Hematopoietic multipotent progenitor cell treated with erythropoietin and hydrocortisone succinate and interleukin-3 and kit ligand, for 4 days (in vitro differentiated cells): ENCODE results near the gene CRHBP.
"Not testable (repeated sequence)": the region's sequence is repeated elsewhere in the genome, so short reads cannot be mapped to it uniquely, and the experiment has no call there.

Experiments used
- DNase-seq: peaks from one replicate; pipeline ENCODE4 v3.0.0-alpha.2; 2015

The CRHBP gene

DNA sequence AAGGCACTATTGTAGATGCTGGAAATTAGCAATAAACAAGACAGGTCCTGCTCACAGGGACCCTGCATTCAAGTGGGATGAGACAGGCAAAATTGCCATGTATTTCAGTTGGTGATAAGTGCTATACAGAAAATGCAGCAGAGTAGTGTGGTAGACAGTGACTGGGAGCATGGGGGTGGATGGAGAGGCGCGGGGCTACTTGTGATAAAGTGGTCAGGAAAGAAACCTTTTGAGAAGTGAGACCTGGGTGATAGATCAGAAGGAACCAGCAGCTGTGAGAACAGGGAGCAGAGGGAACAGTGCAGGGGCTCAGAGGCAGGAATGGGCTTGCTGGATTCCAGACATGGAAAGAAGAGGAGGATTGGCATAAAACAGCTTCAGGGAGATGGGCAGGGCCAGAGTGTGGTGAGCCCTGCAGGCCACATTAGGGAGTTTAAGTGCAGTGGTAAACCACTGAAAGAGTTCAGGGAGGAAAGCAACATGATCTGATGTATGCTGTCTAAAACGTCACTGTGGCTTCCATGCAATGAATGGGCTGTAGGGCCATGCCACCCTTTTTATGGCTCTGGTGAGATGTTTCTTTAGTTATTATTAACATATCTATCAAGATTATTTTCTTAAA lies 7.3 kb downstream of the CRHBP start:
- DNase-seq: peak; percentile 85

DNA sequence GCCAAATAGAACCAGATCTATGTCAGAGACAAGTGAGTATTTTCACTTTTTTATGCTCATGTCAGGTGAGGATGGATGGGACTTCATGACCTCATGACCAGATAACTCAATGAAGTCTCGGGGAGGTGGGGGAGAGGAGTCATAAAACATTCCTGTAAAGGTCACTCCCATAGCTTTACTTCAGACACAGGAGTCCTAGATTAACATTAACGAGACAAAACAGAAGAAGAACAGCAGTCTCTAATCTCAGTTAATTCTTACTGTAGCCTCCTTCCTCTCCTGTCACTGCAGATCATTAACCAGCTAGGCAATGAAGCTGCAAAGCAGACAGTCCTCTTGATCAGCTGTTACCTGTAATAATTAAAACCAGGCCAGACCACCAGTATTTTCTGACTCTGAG lies 11.2 kb downstream of the CRHBP start:
- DNase-seq: no peak

DNA sequence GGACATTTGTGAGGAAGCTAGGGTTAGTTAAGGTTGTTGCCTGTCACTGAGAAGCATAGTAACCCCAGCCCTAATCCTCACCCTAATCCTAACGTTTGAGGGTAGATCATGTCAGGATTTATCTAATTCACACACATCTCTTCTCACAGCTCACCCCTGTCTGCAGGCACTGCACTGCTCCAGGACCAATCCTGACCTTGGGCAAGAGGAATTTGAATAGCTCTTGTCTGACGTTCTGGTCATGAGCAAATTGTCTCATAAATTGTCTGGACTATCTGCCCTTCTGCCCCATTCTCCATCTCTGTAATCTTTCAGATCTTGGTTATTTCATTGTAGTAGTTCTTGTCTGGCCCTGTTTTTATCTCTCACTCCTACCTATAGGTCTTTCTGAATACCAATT lies 18.7 kb downstream of the CRHBP start:
- DNase-seq: no peak

DNA sequence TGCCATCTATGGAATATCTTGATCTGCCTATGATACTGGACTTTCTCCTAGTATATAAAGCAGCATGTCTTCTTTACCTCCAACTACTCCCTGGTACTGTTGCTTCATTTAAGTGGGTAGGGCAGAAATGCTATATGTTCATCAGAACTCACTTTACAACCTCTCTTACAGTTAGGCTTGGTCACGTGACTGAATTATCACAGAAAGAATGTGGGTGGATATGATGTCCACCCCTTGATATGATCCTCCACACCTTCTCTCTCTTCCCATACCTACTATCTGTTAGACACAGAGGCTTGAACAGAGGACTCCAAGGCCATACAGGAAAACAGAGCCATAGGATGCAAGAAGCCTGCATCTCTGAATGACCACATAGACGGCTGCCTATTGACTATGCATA lies 19.8 kb downstream of the CRHBP start:
- DNase-seq: no peak

DNA sequence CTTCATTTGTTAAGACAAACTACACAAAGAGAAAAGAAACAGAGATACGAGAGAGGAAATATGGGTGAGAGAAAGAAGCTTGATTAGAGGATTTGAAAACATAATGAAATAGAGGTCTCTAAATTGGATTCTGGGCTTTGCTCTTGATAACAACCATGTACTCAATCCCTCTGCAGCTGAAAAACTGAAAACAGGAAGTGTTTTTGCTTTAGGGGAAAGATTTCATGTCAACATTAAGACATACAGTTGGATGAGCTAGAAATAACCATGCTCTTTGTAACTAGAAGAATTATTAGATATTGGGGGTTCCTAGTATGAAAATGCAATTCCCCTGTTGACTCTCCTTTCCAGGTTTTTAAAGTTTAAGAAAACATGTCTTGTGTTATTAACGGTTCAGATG lies 21.9 kb downstream of the CRHBP start:
- DNase-seq: peak; percentile 31

DNA sequence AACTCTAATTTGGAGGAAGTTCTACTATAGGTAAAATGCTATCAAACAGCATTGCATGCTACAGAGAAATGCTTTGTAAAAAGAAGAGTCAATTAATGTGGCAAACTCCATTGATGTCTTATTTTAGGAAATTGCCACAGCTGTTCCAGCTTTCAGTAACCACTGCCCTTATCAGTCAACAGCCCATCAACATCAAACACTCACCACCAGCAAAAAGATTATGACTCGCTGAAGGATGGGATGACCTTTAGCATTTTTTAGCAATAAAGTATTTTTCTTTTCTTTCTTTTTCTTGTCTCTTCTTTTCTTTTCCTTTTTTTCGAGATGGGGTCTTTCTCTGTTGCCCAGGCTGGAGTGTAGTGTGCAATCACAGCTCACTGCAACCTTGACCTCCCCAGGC lies 26.0 kb downstream of the CRHBP start:
- peak; percentile 60 for DNase-seq

DNA sequence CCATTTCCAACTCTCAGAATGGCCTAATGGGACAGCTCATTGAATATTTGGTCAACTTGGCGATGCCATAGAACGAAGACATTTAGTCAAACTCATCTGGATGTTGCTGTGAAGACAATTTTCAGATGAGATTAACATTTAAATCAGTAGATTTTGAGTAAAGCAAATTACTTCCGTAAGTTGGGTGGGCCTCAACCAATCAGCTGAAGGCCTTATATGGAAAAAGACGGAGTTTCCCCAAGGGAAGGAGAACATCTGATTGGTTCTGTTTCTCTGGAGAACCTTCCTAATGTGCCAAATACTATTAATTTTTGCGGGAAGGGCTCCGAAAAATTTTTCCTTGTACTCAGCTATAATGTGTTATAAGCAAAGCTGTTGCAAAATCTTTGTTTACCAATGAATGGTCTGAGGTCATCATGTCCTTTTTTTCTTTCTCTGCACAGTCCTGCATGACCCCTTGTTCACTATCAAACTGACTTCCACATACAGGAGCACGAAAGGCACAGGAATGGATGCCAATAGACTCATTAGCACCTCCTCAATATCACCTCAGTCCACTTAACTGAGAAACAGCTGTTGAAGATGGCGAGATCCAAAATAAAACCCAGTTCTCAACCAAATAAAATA lies 27.8 kb downstream of the CRHBP start:
- DNase-seq: no peak

DNA sequence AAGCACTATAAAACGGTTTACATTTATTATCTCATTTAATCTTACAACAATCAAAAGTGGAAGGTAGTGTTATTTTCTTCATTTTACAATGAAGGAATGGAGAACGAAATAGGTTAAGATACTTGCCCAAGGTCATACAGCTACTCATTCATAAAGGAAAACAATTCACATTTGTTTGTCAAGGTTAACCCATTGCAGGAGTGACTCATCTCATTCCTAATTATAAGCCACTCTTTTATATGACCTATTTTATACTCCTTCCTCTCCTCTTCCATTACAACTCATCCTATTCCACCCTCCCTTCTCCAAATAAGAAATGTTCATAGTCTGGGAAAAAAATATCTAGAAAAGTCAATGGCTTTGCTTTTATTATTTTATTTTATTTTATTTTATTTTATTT lies 29.6 kb downstream of the CRHBP start:
- DNase-seq: no peak

DNA sequence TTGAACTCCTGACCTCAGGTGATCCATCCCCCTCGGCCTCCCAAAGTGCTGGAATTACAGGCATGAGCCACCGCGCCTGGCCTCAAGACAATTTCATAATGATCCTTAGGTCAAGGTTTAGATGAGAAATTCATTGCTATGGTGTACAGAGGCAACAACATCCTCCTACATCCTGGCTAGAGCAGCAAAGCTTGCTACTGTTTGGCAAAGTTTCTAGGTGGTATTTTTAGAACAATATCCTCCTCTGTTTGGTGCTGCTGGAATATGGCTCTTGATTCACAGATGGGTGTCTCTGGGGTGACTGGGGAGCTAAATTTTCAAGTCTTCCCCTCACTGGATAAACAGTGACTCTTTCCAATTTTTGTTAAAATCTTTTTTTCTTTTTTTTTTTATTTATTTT lies 30.6 kb downstream of the CRHBP start:
- no peak for DNase-seq

DNA sequence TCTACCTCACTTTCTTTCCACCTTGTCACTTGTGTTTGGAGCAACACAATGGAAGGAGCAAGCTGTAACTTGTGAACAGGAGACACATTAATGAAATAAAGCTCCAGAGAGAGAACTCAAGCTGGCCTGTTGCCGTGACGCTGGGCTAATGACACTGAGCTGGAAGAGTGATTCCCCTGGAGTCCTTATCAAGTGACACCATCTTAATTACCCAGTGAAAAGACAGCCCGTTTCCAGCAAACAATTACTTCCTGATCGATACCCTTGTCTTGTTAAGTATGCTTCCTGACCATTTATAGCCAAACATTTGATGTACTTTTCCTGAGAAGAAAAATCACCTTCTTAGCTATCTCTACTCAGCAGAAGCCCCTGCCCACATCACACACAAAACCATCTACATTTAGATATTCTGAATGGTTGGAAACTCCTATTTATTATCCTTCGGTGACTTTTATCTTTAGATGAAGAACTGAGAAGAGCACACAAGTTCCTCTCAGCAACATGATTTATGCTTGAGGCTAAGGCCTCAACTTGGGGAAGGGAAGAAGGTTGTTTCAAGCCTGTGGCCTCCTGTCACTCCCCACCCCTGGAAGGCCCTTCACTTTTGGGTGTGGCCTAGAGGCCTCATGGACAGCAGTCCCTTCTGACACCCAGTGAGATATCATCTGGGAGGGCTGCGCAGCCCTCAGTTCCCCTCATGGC lies 34.1 kb downstream of the CRHBP start:
- no peak for DNase-seq

DNA sequence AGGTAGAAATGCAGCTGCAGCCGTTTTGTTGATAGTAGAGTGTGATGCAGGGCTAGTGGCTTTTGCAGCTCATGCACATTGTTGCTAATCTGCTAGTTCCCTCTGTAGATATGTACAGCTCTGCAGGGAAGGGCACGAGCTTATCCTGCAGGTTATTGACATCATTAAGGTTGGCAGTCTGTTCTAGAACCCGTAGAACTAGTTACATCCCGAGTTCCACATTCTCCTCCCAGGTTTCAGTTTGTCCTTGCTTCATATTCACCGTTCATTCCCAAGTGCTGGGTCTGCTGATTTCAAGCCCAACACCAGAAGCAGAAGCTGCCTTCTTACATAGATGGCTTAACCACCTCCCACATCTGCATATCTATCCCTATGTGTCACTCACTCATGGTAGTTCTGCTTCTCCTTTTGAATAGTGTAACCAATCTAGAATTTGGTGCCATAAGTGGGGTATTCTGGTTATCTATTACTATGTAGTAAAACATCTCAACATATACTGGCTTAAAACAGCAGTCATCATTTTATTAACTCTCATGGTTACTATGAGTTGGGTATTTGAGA lies 38.1 kb downstream of the CRHBP start:
- DNase-seq: peak; percentile 60

DNA sequence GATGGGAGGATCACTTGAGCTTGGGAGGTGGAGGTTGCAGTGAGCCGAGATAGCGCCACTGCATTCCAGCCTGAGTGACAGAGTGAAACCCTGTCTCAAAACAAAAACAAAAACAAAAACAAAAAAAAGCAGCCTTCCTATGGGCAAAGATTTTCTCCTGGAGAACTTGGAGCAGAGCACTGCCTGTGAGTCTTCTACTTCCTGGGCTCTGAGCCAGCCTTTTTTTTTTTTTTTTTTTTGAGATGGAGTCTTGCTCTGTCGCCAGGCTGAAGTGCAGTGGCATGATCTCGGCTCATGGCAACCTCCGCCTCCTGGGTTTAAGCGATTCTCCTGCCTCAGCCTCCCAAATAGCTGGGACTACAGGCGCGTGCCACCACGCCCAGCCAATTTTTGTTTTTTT lies 40.6 kb downstream of the CRHBP start:
- DNase-seq: not testable (repeated sequence)

DNA sequence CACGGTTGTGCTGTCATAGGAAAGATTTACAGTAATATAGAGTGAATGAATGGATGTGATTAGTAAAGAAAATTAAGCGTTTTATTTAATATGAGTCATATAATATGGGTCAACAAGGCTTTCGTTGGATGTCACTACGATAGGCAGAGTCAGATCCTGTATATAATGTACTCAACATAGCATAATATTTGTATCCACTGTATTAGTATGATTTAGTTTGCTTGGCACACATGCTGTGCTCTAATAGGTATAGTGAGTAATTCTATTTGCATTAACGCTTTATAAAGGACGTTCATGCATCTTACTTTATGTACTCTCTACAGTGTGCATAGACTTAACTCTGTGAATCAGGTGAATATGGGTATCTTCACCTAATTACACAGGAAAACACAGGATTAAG lies 41.5 kb downstream of the CRHBP start:
- no peak for DNase-seq

DNA sequence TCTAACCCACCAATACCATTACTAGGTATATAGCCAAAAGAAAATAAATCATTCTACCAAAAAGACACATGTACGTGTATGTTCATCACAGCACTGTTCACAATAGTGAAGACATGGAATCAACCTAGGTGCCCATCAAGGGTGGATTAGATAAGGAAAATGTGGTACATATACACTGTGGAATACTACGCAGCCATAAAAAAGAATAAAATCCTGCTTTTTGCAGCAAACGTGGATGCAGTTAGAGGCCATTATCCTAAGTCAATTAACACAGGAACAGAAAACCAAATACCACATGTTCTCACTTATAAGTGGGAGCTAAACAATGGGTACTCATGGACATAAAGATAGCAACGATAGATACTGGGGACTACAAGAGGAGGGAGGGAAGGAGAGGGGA lies 45.4 kb downstream of the CRHBP start:
- DNase-seq: not testable (repeated sequence)

DNA sequence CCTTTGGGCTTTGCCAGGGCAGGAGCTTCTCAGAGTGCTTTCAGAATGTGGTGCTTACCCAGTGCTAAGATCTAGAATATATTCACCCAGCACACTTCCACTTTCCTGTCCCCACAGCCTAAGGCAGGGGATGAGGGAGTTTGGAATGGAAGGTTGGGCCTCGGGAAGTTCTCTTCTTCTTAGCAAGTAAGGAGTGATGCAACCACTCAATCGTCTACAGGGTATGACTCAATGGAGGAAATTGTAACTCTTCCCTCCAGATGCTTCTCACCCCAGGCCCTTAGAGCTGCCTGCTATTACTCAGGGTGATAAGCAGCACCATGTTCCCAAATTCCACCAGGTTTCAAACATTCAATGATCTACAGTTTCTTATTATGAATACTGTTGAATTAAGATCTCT lies 46.6 kb downstream of the CRHBP start:
- DNase-seq: peak; percentile 22

DNA sequence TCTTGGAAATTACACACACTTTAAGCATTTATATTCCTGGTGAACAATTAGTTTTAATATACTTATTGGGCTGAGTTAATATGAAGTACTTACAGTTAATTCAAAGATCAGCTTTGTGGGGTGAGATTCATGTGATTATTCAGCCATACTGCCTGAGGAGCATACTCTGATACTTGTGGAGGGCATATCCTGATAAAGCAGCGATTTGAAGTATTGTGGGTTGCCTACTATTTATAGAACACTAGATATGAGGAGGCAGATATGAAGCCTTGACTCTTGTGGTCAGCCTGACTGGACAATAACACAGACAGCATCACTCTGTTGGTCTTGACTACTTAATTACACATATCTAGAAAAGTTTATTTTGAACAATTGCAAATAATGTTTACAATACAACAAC lies 50.4 kb downstream of the CRHBP start:
- peak; percentile 41 for DNase-seq

DNA sequence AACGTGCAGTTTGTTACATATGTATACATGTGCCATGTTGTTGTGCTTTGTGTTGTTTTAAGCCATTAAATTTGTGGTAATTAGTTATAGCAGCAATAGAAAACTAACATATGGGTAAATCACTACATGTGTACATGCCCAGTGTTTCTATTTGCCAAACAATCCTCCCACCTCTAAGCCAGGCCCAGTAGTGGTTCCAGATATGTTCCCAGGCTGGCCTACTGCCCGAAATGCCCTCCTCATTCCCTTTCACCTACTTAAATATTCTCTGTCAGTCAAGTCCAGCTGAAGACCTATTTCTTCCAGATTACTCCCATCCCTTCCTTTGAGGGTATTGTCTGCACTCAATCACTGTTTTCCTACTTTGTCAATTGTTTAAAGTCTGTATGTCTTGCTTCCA lies 53.3 kb downstream of the CRHBP start:
- DNase-seq: no peak

DNA sequence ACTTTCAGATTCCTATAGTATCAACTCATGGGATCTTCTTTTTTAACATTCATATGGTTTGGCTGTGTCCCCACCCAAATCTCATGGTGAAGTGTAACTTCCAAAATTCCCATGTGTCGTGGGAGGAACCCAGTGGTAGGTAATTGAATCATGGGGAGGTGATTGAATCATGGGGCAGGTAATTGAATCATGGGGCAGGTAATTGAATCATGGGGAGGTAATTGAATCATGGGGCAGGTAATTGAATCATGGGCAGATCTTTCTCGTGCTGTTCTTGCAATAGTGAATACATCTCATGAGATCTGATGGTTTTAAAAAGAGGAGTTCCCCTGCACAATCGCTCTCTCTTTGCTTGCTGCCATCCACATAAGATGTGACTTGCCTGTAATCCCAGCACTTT lies 55.6 kb downstream of the CRHBP start:
- no peak for DNase-seq

DNA sequence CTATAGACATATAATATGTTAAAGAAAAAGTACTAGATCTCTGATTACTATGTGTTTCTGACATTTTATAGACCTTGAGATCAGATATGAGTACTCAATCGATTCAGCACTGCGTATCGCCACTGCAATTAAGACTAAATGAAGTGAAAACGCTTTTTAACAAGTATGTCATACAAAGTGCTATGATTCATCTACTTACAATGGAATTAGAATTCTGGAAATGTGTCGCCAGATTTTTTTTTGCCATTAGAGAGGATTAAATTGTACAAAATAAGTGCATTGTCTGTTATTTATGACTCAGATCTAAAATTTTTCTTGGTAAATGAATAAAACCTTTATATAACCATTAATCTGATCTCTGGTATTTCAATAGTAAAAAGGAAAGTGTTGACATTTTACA lies 57.4 kb downstream of the CRHBP start:
- no peak for DNase-seq

DNA sequence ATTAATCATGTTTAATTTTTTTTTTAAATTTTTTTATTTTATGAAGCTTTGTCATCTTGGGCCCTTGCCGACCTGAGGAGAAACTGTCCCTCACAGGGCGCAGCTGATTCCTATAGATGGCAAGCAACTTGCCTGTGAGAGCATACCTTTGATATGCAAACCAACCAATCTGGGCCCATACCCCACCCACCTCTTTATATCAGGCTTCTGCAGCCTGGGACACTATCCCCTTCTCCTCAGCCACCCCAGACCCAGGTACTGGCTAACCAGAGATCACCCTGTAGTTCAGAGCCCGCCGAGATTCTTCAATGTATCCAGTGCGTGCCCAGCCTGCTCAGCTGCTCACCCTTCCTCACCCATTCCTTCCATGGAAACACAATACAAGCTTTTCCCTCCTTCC lies 58.7 kb downstream of the CRHBP start:
- no peak for DNase-seq

DNA sequence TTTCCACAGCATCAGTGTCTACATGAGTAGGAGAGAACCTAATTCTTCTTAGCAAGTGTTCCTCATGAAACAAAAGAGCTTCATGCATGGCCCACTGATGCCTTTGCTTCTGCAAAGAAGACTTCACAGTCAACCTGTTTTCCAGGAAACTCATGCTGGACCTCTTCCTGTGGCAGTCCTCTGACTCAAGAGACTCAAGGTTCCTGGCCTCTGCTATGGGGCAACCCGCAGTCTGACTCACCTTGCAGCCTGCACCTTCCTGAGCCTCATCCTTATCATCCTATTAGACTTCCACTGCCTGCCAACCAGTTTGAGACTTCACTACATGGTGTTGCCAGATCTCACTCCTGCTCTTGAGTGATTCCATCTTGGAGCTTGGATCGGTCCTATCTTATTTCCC lies 59.8 kb downstream of the CRHBP start:
- DNase-seq: no peak

DNA sequence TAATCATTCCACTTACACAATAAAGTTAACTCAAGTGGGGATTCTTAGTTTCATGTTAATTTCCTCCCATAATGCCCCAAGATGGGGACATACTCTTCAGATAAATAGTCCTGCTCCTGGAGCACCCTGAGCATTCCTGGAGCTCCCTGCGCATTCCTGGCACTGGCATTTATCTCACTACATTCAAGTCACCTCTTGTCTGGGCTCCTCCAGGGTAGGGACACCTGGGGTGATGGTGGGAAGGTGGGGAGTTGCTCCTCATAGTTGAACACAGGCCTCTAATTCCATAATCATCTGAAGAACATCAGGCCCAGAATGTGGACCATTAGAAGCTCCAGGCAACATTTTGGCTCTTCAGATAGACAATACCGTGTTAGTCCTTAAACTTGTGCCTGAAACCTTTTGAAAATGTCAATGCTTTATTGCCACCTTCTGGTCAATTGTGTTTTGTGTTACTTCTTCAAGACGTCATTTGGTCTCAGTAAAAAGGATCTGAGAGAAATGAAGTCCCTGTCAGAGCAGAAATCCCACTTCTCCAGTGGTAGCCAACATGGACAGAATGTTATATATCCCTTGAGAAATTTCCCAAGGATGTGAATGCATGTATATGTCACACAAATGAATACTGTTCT lies 63.2 kb downstream of the CRHBP start:
- DNase-seq: peak; percentile 87

DNA sequence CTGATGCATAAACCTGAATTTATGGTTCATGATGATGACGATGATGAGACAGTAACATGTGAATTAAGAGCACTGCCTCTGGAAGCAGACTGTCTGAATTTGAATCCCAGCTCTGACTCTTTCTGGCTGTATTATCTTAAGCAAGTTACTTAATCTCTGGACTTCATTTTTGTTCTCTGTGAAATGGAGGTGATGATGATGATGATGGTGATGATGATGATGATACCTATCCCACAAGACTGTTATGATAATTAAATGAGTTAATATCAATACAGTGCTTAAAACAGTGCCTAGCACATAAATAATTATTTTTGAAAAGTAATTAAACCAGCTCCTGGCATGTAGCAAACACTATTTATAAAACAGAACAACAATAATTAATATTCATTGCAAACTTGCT lies 64.1 kb downstream of the CRHBP start:
- DNase-seq: no peak

DNA sequence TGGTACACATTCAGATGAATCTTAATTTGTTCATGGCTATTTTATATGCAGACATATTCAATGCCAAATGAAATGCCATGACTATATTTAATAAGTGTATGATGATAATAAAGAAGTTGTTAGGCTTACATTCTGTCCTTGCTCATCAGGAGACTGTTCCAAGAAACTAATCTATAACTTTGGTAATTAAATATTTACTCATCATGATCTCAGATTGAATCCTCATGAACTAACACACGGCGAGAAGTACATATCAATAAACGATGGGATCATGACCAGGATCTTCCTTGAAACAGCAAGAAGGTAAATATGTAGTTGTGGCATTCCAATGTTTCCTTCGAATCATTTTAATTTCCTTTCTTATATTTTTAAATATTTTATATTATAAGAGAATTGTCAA lies 64.8 kb downstream of the CRHBP start:
- DNase-seq: no peak
